Measurements from ENCODE around the gene MTCH1.
"Not testable (repeated sequence)": the region's sequence is repeated elsewhere in the genome, so short reads cannot be mapped to it uniquely, and the experiment has no call there.

The MTCH1 gene

GRCh38 chr6:36968266-36968977, 17.6 kb downstream of the MTCH1 start:
- no peak for DNase-seq

- no peak for DNase-seq
Observed at GRCh38 chr6:36967757-36968156, 18.2 kb downstream of the MTCH1 start.

- DNase-seq: no peak
Observed at GRCh38 chr6:36967301-36967700, 18.7 kb downstream of the MTCH1 start.

- no peak for DNase-seq
Observed at GRCh38 chr6:36964908-36965307, 21.1 kb downstream of the MTCH1 start.

- no peak for DNase-seq
Observed at GRCh38 chr6:36964349-36964748, 21.6 kb downstream of the MTCH1 start.

GRCh38 chr6:36963451-36964290, 22.3 kb downstream of the MTCH1 start:
- no peak for DNase-seq

GRCh38 chr6:36962874-36963273, 23.1 kb downstream of the MTCH1 start:
- no peak for DNase-seq

GRCh38 chr6:36961441-36962435, 24.3 kb downstream of the MTCH1 start:
- DNase-seq: no peak

GRCh38 chr6:36959555-36960250, 26.3 kb downstream of the MTCH1 start:
- DNase-seq: no peak

GRCh38 chr6:36958775-36959554, 27.0 kb downstream of the MTCH1 start:
- DNase-seq: no peak

- no peak for DNase-seq
Observed at GRCh38 chr6:36957773-36958271, 28.2 kb downstream of the MTCH1 start.

- DNase-seq: no peak
Observed at GRCh38 chr6:36956446-36956820, 29.6 kb downstream of the MTCH1 start.

- no peak for DNase-seq
Observed at GRCh38 chr6:36955671-36956445, 30.1 kb downstream of the MTCH1 start.

GRCh38 chr6:36955136-36955535, 30.9 kb downstream of the MTCH1 start:
- DNase-seq: no peak

- DNase-seq: no peak
Observed at GRCh38 chr6:36954262-36954931, 31.6 kb downstream of the MTCH1 start, which contains the start of gene PI16. TSS of gene PI16 (plus strand) at chr6:36954738. CDS start at chr6:36954761, 23 bp downstream.

GRCh38 chr6:36953931-36954261, 32.1 kb downstream of the MTCH1 start:
- no peak for DNase-seq

- DNase-seq: no peak
Observed at GRCh38 chr6:36949636-36950035, 36.4 kb downstream of the MTCH1 start.

- DNase-seq: not testable (repeated sequence)
Observed at GRCh38 chr6:36949076-36949475, 36.9 kb downstream of the MTCH1 start.

GRCh38 chr6:36947570-36948351, 38.2 kb downstream of the MTCH1 start:
- no peak for DNase-seq
